ENCODE measurements around the gene ENOSF1.

Gene ENOSF1

GRCh38 chr18:644395-645004 is 67.9 kb downstream of the ENOSF1 start:
- in situ Hi-C loops (cut with MboI; ENCODE audit: low sequenced_read_pairs): no loop called here

- in situ Hi-C loops (cut with MboI; ENCODE audit: low sequenced_read_pairs): no loop called here
These were observed 71.2 kb downstream of the ENOSF1 start for GRCh38 chr18:641224-641623.

- in situ Hi-C loops (cut with MboI; ENCODE audit: low sequenced_read_pairs): no loop called here
These were observed 77.3 kb downstream of the ENOSF1 start for GRCh38 chr18:635171-635570.

GRCh38 chr18:634551-635045 is 77.8 kb downstream of the ENOSF1 start:
- in situ Hi-C loops (cut with MboI; ENCODE audit: low sequenced_read_pairs): no loop called here

GRCh38 chr18:631560-631959 is 80.9 kb downstream of the ENOSF1 start:
- in situ Hi-C loops (cut with MboI; ENCODE audit: low sequenced_read_pairs): no loop called here

- in situ Hi-C loops (cut with MboI; ENCODE audit: low sequenced_read_pairs): loop anchor here (10.0 kb wide), 1 partner anchor 205 kb away; no protein-coding TSS in a partner anchor
These were observed 82.9 kb downstream of the ENOSF1 start for GRCh38 chr18:629269-630150.

- in situ Hi-C loops (cut with MboI; ENCODE audit: low sequenced_read_pairs): loop anchor here (10.0 kb wide), 1 partner anchor 208 kb away; no protein-coding TSS in a partner anchor
These were observed 85.2 kb downstream of the ENOSF1 start for GRCh38 chr18:627231-627630.

- in situ Hi-C loops (cut with MboI; ENCODE audit: low sequenced_read_pairs): loop anchor here (10.0 kb wide), 1 partner anchor 211 kb away; no protein-coding TSS in a partner anchor
These were observed 88.4 kb downstream of the ENOSF1 start for GRCh38 chr18:623761-624620.

GRCh38 chr18:622289-622688 is 90.1 kb downstream of the ENOSF1 start:
- in situ Hi-C loops (cut with MboI; ENCODE audit: low sequenced_read_pairs): loop anchor here (10.0 kb wide), 1 partner anchor 213 kb away; no protein-coding TSS in a partner anchor

GRCh38 chr18:621291-622043 is 91.0 kb downstream of the ENOSF1 start:
- in situ Hi-C loops (cut with MboI; ENCODE audit: low sequenced_read_pairs): loop anchor here (10.0 kb wide), 1 partner anchor 213 kb away; no protein-coding TSS in a partner anchor
